ENCODE measurements around the gene KDM1A. TPM values are rescaled to one million over a fixed set of nuclear protein-coding genes. Genes with fewer than 3 reads are reported as not detected.

KDM1A gene
- total and polyA plus RNA-seq, 9 of the 15 experiments (the other 6 are each of a cell fraction or from before 2014, with no cell fraction given): 59.2 to 181 (median 168) TPM

DNA sequence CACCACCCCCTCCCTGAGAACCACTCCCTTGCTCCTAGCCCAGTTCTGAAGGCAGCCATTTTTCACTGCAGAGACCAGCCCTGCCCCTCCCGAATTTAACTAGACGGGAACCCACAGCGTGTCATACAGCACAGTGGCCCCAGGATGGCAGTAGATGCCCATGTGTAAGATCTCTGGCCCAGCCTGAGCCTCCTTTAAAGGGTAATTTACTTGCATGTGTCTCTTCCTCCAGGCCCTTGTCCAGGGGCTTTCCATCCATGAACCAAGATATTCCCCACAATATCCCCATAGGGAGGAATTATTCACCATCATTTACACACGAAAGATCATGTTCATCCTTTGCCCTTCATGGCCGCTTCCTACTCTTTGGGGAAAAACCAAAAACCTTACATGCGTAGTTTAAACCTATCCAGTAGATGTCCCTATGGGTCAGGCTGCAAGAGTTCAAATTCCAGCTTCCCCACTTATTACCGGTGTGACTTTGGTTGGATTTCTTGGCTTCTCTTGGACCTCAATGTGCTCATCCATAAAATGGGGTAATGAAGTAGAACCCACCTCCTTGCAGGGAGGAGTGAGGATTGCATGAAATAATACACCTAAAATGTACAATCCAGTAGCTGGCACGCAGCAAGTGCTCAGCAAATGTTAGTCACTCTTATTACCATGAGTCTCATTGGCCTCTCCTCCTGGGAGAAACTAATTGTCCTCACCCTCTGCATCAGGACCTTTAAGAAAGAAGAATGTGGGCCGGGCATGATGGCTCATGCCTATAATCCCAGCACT is 42.6 kb upstream of the KDM1A start (continued):
- TF ChIP-seq CREB1 (IDR thresholded peaks at IDR 0.05): 0 out of 2 replicates have a peak, but pooled peaks have one; percentile 39
- peak; percentile 71; the same call in 1 of the 2 replicates for TF ChIP-seq CREB1 (CRISPR knock-in tag; IDR thresholded peaks at IDR 0.05)
- TF ChIP-seq, protein P1, sequence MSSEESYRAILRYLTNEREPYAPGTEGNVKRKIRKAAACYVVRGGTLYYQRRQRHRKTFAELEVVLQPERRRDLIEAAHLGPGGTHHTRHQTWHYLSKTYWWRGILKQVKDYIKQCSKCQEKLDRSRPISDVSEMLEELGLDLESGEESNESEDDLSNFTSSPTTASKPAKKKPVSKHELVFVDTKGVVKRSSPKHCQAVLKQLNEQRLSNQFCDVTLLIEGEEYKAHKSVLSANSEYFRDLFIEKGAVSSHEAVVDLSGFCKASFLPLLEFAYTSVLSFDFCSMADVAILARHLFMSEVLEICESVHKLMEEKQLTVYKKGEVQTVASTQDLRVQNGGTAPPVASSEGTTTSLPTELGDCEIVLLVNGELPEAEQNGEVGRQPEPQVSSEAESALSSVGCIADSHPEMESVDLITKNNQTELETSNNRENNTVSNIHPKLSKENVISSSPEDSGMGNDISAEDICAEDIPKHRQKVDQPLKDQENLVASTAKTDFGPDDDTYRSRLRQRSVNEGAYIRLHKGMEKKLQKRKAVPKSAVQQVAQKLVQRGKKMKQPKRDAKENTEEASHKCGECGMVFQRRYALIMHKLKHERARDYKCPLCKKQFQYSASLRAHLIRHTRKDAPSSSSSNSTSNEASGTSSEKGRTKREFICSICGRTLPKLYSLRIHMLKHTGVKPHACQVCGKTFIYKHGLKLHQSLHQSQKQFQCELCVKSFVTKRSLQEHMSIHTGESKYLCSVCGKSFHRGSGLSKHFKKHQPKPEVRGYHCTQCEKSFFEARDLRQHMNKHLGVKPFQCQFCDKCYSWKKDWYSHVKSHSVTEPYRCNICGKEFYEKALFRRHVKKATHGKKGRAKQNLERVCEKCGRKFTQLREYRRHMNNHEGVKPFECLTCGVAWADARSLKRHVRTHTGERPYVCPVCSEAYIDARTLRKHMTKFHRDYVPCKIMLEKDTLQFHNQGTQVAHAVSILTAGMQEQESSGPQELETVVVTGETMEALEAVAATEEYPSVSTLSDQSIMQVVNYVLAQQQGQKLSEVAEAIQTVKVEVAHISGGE (CRISPR knock-in tag; IDR thresholded peaks at IDR 0.05): peak in 1 of 3 experiments; percentile 47; a peak in 1 of 6 replicates
- peak; percentile 61; the same call in 1 of the 2 replicates for TF ChIP-seq CTBP1 (IDR thresholded peaks at IDR 0.05; ENCODE audit: borderline replicate concordance)
- TF ChIP-seq HEY1 (CRISPR knock-in tag; IDR thresholded peaks at IDR 0.05; ENCODE audit: borderline replicate concordance): no peak
- no peak for TF ChIP-seq MECOM (CRISPR knock-in tag; IDR thresholded peaks at IDR 0.05)
- 0 out of 2 replicates have a peak, but pooled peaks have one; percentile 40 for TF ChIP-seq TOE1 (IDR thresholded peaks at IDR 0.05; ENCODE audit: borderline replicate concordance)
- no peak for TF ChIP-seq TOE1 (CRISPR knock-in tag; IDR thresholded peaks at IDR 0.05; ENCODE audit: borderline replicate concordance, low read depth)
- peak; percentile 97 for TF ChIP-seq RBM25 (IDR thresholded peaks at IDR 0.05; ENCODE audit: low read depth, low read length, severe bottlenecking)
- TF ChIP-seq, protein P2, sequence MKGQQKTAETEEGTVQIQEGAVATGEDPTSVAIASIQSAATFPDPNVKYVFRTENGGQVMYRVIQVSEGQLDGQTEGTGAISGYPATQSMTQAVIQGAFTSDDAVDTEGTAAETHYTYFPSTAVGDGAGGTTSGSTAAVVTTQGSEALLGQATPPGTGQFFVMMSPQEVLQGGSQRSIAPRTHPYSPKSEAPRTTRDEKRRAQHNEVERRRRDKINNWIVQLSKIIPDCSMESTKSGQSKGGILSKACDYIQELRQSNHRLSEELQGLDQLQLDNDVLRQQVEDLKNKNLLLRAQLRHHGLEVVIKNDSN (CRISPR knock-in tag; IDR thresholded peaks at IDR 0.05): no peak
- TF ChIP-seq BCOR (IDR thresholded peaks at IDR 0.05): peak; percentile 91
- peak; percentile 35; the same call in 1 of the 2 replicates for TF ChIP-seq ZKSCAN1 (IDR thresholded peaks at IDR 0.05; ENCODE audit: low read depth, low read length)
- TF ChIP-seq ESRRA (IDR thresholded peaks at IDR 0.05; ENCODE audit: borderline replicate concordance, low read depth): peak; percentile 87
- TF ChIP-seq NFE2 (IDR thresholded peaks at IDR 0.05; ENCODE audit: low read depth): no peak
- TF ChIP-seq RCOR1 (IDR thresholded peaks at IDR 0.05; ENCODE audit: borderline replicate concordance in 1 of 2, low read depth in 2 of 2, low read length in 2 of 2): peak in 1 of 2 experiments; percentile 79; a peak in 2 of 4 replicates
- TF ChIP-seq SMAD1 (IDR thresholded peaks at IDR 0.05; ENCODE audit: low read depth, low read length, partially characterized antibody): peak; percentile 36
- peak; percentile 48; the same call in 1 of the 2 replicates for TF ChIP-seq RB1 (IDR thresholded peaks at IDR 0.05; ENCODE audit: low read depth)
- peak in 1 of 2 experiments; percentile 70; a peak in 1 of 4 replicates for TF ChIP-seq ARNT (IDR thresholded peaks at IDR 0.05)
- no peak for TF ChIP-seq LARP7 (IDR thresholded peaks at IDR 0.05)
- TF ChIP-seq YY1 (IDR thresholded peaks at IDR 0.05; ENCODE audit: borderline replicate concordance in 1 of 3, control insufficient read depth in 1 of 3, extremely low read depth in 1 of 3, insufficient read depth in 3 of 3, insufficient read length in 1 of 3, insufficient replicate concordance in 2 of 3, low read depth in 1 of 3, low read length in 2 of 3): peak; percentile 63 to 91 (median 80)
- no peak for TF ChIP-seq TCF7 (IDR thresholded peaks at IDR 0.05; ENCODE audit: borderline replicate concordance)
- 0 out of 2 replicates have a peak, but pooled peaks have one; percentile 10 for TF ChIP-seq ZNF165 (CRISPR knock-in tag; IDR thresholded peaks at IDR 0.05; ENCODE audit: borderline replicate concordance)
- TF ChIP-seq TEAD1 (CRISPR knock-in tag; IDR thresholded peaks at IDR 0.05): peak in 1 of 2 experiments; percentile 58; a peak in 1 of 4 replicates
- TF ChIP-seq KDM1A (IDR thresholded peaks at IDR 0.05): peak; percentile 54 to 83; a peak in 2 of 4 replicates

Data from K562 (cell line).